H1 (cell line): ENCODE measurements around the gene CHD3. TPM values are rescaled to one million over a fixed set of nuclear protein-coding genes. Genes with fewer than 3 reads are reported as not detected.
A peak's percentile ranks its signal among the peaks of the same experiment; 100 is the strongest.

Experiments
- CTCF ChIA-PET: fragments of 300-600 bp; sonication (Branson Sonifier 250); formaldehyde crosslinking; loops from one replicate; lab custom pipeline; 2021; ENCODE audit not compliant: partially characterized antibody; lab: Charles Lee
- POLR2A ChIA-PET: fragments of 300-600 bp; sonication (Branson Sonifier 250); formaldehyde crosslinking; loops from one replicate; lab custom pipeline; 2021; ENCODE audit warnings: inconsistent platforms; ENCODE audit not compliant: partially characterized antibody; lab: Charles Lee
- DNase-seq, 2 experiments: peaks; one replicate each; pipeline versions ENCODE4 v3.0.0 to v3.0.0-alpha.2; 2010 to 2022; ENCODE audit warnings: low spot score in 2 of 2, low read depth in 1 of 2, mixed read lengths in 1 of 2
- FAIRE-seq: peaks from 2 replicates; lab custom pipeline; 2011; peaks lifted over from hg19 to GRCh38; lab: Jason Lieb, UNC
- H2AFZ ChIP-seq: 2 replicates; pipeline ENCODE4 v1.8.1; 2012; ENCODE audit warnings: low read length, inconsistent platforms
- H2AK5ac ChIP-seq: 2 replicates; pipeline ENCODE4 v1.6.1; 2013; ENCODE audit warnings: low read depth, low read length
- H2BK120ac ChIP-seq: replicated peaks from 2 replicates; pipeline ENCODE3; 2013; ENCODE audit warnings: low read depth, low read length, inconsistent platforms
- H2BK12ac ChIP-seq: 2 replicates; pipeline ENCODE4 v1.6.1; 2013; ENCODE audit warnings: low read depth, low read length
- H2BK15ac ChIP-seq: 2 replicates; pipeline ENCODE4 v1.6.1; 2013; ENCODE audit warnings: low read length
- H2BK20ac ChIP-seq: 2 replicates; pipeline ENCODE4 v1.6.1; 2013; ENCODE audit warnings: low read length
- H2BK5ac ChIP-seq: 2 replicates; pipeline ENCODE4 v1.6.1; 2013; ENCODE audit warnings: low read depth, low read length
- H3K14ac ChIP-seq: 2 replicates; pipeline ENCODE4 v1.6.1; 2013; ENCODE audit warnings: inconsistent platforms; ENCODE audit not compliant: insufficient read length
- H3K18ac ChIP-seq: 2 replicates; pipeline ENCODE4 v1.6.1; 2013; ENCODE audit warnings: low read length; ENCODE audit errors: extremely low read depth
- H3K23ac ChIP-seq: 2 replicates; pipeline ENCODE4 v1.6.1; 2013; ENCODE audit warnings: inconsistent platforms; ENCODE audit not compliant: insufficient read length
- H3K23me2 ChIP-seq: 2 replicates; pipeline ENCODE4 v1.6.1; 2013; ENCODE audit warnings: low read depth, low read length
- H3K27ac ChIP-seq: 2 replicates; pipeline ENCODE4 v1.6.1; 2011; ENCODE audit warnings: low read depth, low read length, inconsistent platforms
- H3K27me3 ChIP-seq, 4 experiments: replicated peaks in 1 of 4; 1 replicate in 1 of 4; 2 replicates in 3 of 4; pipeline versions ENCODE4 v1.6.1 to v1.8.1; 2011 to 2013; ENCODE audit warnings: low read length in 3 of 4, mild to moderate bottlenecking in 3 of 4, inconsistent platforms in 2 of 4, mixed read lengths in 2 of 4, moderate library complexity in 1 of 4; ENCODE audit not compliant: control insufficient read depth in 3 of 4, insufficient read depth in 3 of 4; ENCODE audit errors: extremely low read depth in 1 of 4
- H3K36me3 ChIP-seq, 4 experiments: 2 replicates each; pipeline versions ENCODE4 v1.6.1 to v1.8.1; 2011 to 2013; ENCODE audit warnings: mild to moderate bottlenecking in 4 of 4, low read length in 3 of 4, moderate library complexity in 2 of 4, control low read depth in 1 of 4, inconsistent platforms in 1 of 4; ENCODE audit not compliant: insufficient read depth in 4 of 4, control insufficient read depth in 2 of 4
- H3K4ac ChIP-seq: replicated peaks from 2 replicates; pipeline ENCODE3; 2013; ENCODE audit warnings: low read length, low read depth, mixed read lengths, inconsistent platforms; ENCODE audit not compliant: insufficient read length
- H3K4me1 ChIP-seq, 4 experiments: replicated peaks in 1 of 4; 1 replicate in 1 of 4; 2 replicates in 3 of 4; pipeline versions ENCODE4 v1.6.1 to v1.8.1; 2011 to 2013; ENCODE audit warnings: low read length in 3 of 4, inconsistent platforms in 2 of 4, mixed read lengths in 1 of 4; ENCODE audit not compliant: insufficient read depth in 4 of 4, control insufficient read depth in 3 of 4
- H3K4me2 ChIP-seq, 2 experiments: 2 replicates each; pipeline versions ENCODE4 v1.6.1 to v1.8.1; 2011 to 2013; ENCODE audit warnings: low read depth in 2 of 2, low read length in 2 of 2, control low read depth in 1 of 2, inconsistent platforms in 1 of 2, mild to moderate bottlenecking in 1 of 2; ENCODE audit not compliant: insufficient read depth in 1 of 2
- H3K4me3 ChIP-seq, 4 experiments: fragments of 200-600, 300-600 bp in 1 of 4; sonication (generic), shearing (Covaris generic), sonication (Bioruptor Twin) in 1 of 4; 2 replicates each; pipeline versions ENCODE4 v1.5.1 to v1.8.1; 2011 to 2016; ENCODE audit warnings: low read length in 4 of 4, low read depth in 3 of 4, control low read depth in 2 of 4, inconsistent platforms in 2 of 4, mild to moderate bottlenecking in 2 of 4, mixed read lengths in 1 of 4, moderate library complexity in 1 of 4; ENCODE audit not compliant: insufficient read depth in 2 of 4; ENCODE audit errors: extremely low read depth in 1 of 4
- H3K56ac ChIP-seq: replicated peaks from 2 replicates; pipeline ENCODE3; 2013; ENCODE audit warnings: low read depth, mild to moderate bottlenecking, mixed read lengths, low read length, inconsistent platforms; ENCODE audit not compliant: insufficient read length
- H3K79me1 ChIP-seq: 2 replicates; pipeline ENCODE4 v1.6.1; 2013; ENCODE audit warnings: low read depth, low read length, control low read depth
- H3K79me2 ChIP-seq, 2 experiments: 2 replicates each; pipeline versions ENCODE4 v1.6.1 to v1.8.1; 2012 to 2013; ENCODE audit warnings: low read length in 2 of 2, mild to moderate bottlenecking in 2 of 2, inconsistent platforms in 1 of 2; ENCODE audit not compliant: insufficient read depth in 2 of 2, control insufficient read depth in 1 of 2
- H3K9ac ChIP-seq, 4 experiments: replicated peaks in 1 of 4; 1 replicate in 1 of 4; 2 replicates in 3 of 4; pipeline versions ENCODE4 v1.6.1 to v1.8.1; 2011 to 2013; ENCODE audit warnings: low read depth in 3 of 4, low read length in 3 of 4, control low read depth in 2 of 4, mild to moderate bottlenecking in 2 of 4, moderate library complexity in 2 of 4, inconsistent platforms in 1 of 4; ENCODE audit errors: extremely low read depth in 1 of 4
- H3K9me3 ChIP-seq, 2 experiments: 2 replicates each; pipeline versions ENCODE4 v1.6.1 to v1.8.1; 2012 to 2013; ENCODE audit warnings: mild to moderate bottlenecking in 2 of 2, moderate library complexity in 2 of 2, control low read depth in 1 of 2, inconsistent platforms in 1 of 2, low read depth in 1 of 2, low read length in 1 of 2, mixed read lengths in 1 of 2; ENCODE audit not compliant: insufficient read depth in 2 of 2
- H4K20me1 ChIP-seq, 2 experiments: replicated peaks in 1 of 2; 2 replicates each; pipeline versions ENCODE3 to v1.8.1; 2011 to 2013; ENCODE audit warnings: inconsistent platforms in 2 of 2, low read length in 2 of 2, mild to moderate bottlenecking in 1 of 2; ENCODE audit not compliant: insufficient read depth in 2 of 2, control insufficient read depth in 1 of 2
- H4K5ac ChIP-seq: 2 replicates; pipeline ENCODE4 v1.6.1; 2013; ENCODE audit warnings: low read length, low read depth, mixed read lengths, inconsistent platforms; ENCODE audit not compliant: insufficient read length
- H4K8ac ChIP-seq: 2 replicates; pipeline ENCODE4 v1.8.0; 2013; ENCODE audit warnings: mild to moderate bottlenecking, moderate library complexity, low read length, inconsistent platforms; ENCODE audit not compliant: insufficient read depth; ENCODE audit errors: extremely low read depth
- H4K91ac ChIP-seq: replicated peaks from 2 replicates; pipeline ENCODE3; 2013; ENCODE audit warnings: low read length, mixed read lengths, inconsistent platforms; ENCODE audit not compliant: insufficient read length
- CREB1 ChIP-seq: IDR thresholded peaks from 2 replicates; pipeline ENCODE4 v1.6.1; 2012; ENCODE audit warnings: inconsistent platforms
- EGR1 ChIP-seq: IDR thresholded peaks from 2 replicates; pipeline ENCODE4 v1.6.1; 2011; ENCODE audit warnings: low read depth, low read length, borderline replicate concordance
- JUN ChIP-seq: IDR thresholded peaks from 2 replicates; pipeline ENCODE4 v1.6.1; 2011; ENCODE audit warnings: low read depth, mild to moderate bottlenecking, improper control_type of control experiment, low read length
- JUND ChIP-seq: IDR thresholded peaks from 2 replicates; pipeline ENCODE4 v1.6.1; 2011; ENCODE audit warnings: mild to moderate bottlenecking, improper control_type of control experiment, low read length
- PHF8 ChIP-seq: fragments of 200-600 bp; sonication (generic); conservative IDR thresholded peaks from 2 replicates; pipeline ENCODE4 v1.7.1; 2012; ENCODE audit warnings: low read depth, mild to moderate bottlenecking, inconsistent platforms, low read length, moderate library complexity
- RBBP5 ChIP-seq: IDR thresholded peaks from 2 replicates; pipeline ENCODE4 v1.7.1; 2012; ENCODE audit warnings: low read depth, mild to moderate bottlenecking, inconsistent platforms, low read length, moderate library complexity, borderline replicate concordance
- SAP30 ChIP-seq: fragments of 300-600 bp; sonication (generic); IDR thresholded peaks from 2 replicates; pipeline ENCODE4 v1.7.1; 2012; ENCODE audit warnings: low read length, moderate library complexity, mild to moderate bottlenecking, inconsistent platforms; ENCODE audit not compliant: insufficient read depth, insufficient replicate concordance
- SRF ChIP-seq: IDR thresholded peaks from 2 replicates; pipeline ENCODE4 v1.6.1; 2011; ENCODE audit warnings: mild to moderate bottlenecking, low read depth, low read length, moderate library complexity
- SUZ12 ChIP-seq: fragments of 200-600 bp; sonication (generic); IDR thresholded peaks from 2 replicates; pipeline ENCODE4 v1.6.1; 2012; ENCODE audit warnings: mild to moderate bottlenecking, inconsistent platforms, low read length, moderate library complexity, mixed read lengths
- TEAD4 ChIP-seq: IDR thresholded peaks from 2 replicates; pipeline ENCODE4 v1.6.1; 2012; ENCODE audit warnings: low read depth, low read length, inconsistent platforms, mixed read lengths
- WGBS, 2 experiments: shearing (Covaris generic) in 1 of 2; methylation state at CpG; one replicate each; pipeline versions ENCODE4 v1.1.6 to v1.1.7; 2013 to 2015; ENCODE audit warnings: low lambda C conversion rate in 2 of 2, mixed read lengths in 2 of 2, inconsistent platforms in 1 of 2, low coverage in 1 of 2, missing lambda C conversion rate in 1 of 2; ENCODE audit not compliant: insufficient replicate concordance in 2 of 2, insufficient coverage in 1 of 2, insufficient read length in 1 of 2; ENCODE audit errors: extremely low coverage in 1 of 2, missing lambda C conversion rate in 1 of 2; 5-methylcytosine and 5-hydroxymethylcytosine counted together
- polyA plus RNA-seq, 7 experiments: library from polyadenylated mRNA; depleted of rRNA in 3 of 7; stranded (reverse) in 5 of 7; unstranded in 2 of 7; fragments of >200 nt in 5 of 7; fragments of 200-250 nt in 2 of 7; gene quantifications; 1 replicate in 5 of 7; 2 replicates in 1 of 7; 4 replicates in 1 of 7; pipeline versions ENCODE4 v1.2.1 to v1.2.3, GENCODE V29; 2011 to 2013; ENCODE audit warnings: missing spikeins in 2 of 7, mixed read lengths in 2 of 7
- total RNA-seq: library from RNA; stranded (reverse); fragmentation: NEBNext Ultra II Directional; extraction: Animal tissue kit (Norgen Biotek cat#: 25700); gene quantifications from 2 replicates; pipeline ENCODE4 v1.2.1, GENCODE V29; 2021

CHD3 gene
- total and polyA plus RNA-seq, 2 of the 8 experiments (the other 6 are each of a cell fraction or from before 2014, with no cell fraction given): 12.3 to 12.9 TPM

GRCh38 chr17:7842380-7843256 lies 46.0 kb upstream of the CHD3 start:
- no peak overlapping the region for H3K18ac ChIP-seq
- H3K27ac ChIP-seq: no peak overlapping the region
- H3K9me3 ChIP-seq: no peaks in the 10 kb centered on the region
- H3K4ac ChIP-seq: no peak overlapping the region
- H4K91ac ChIP-seq: no peak overlapping the region
- no peak overlapping the region for H3K14ac ChIP-seq
- no peak overlapping the region for H2AK5ac ChIP-seq
- no peak overlapping the region for H2BK12ac ChIP-seq
- peak overlapping the region; percentile 78; the same call in 1 of the 2 replicates for H2BK5ac ChIP-seq
- no peak overlapping the region for H2BK20ac ChIP-seq
- H2BK120ac ChIP-seq: no peak overlapping the region
- peak overlapping the region; percentile 70 to 98 (median 86) for H3K4me3 ChIP-seq
- H2AFZ ChIP-seq: no peak overlapping the region
- H3K4me2 ChIP-seq: peak overlapping the region; percentile 96 to 100
- H4K5ac ChIP-seq: no peak overlapping the region
- H4K20me1 ChIP-seq: peaks cover 12 to 42% of the 10 kb centered on the region in 2 experiments
- ChIA-PET POLR2A (interaction anchor here (0.6 to 4.2 kb wide), 9 partner anchors 9 to 166 kb away, joined by 3 to 20 read pairs (median 5); partner anchors contain the start of genes CYB5D1, KDM6B, NAA38 and TMEM88), CTCF (interaction anchor here (0.8 to 2.1 kb wide), 6 partner anchors 9 to 142 kb away, joined by 3 to 6 read pairs (median 4); partner anchors contain the start of gene EFNB3)
- no peaks in the 10 kb centered on the region for H3K79me1 ChIP-seq
- peak overlapping the region in 1 of 4 experiments; percentile 56; a peak in 1 of 7 replicates for H3K9ac ChIP-seq
- H3K23ac ChIP-seq: no peak overlapping the region
- H3K23me2 ChIP-seq: peaks cover 34% of the 10 kb centered on the region
- H3K27me3 ChIP-seq: peaks cover 18 to 53% (median 49%) of the 10 kb centered on the region in 4 experiments
- WGBS, 2 experiments: 1% methylated on average over 33 of the region's 47 CpGs; no CpG with 5 or more reads in 1 of the 2 experiments
- no peaks in the 10 kb centered on the region; a peak in 1 of 8 replicates for H3K36me3 ChIP-seq
- peaks cover 10 to 27% (median 18%) of the 10 kb centered on the region in 4 experiments for H3K4me1 ChIP-seq
- H3K79me2 ChIP-seq: no peaks in the 10 kb centered on the region
- no peak for FAIRE-seq
- H3K56ac ChIP-seq: no peak overlapping the region
- no peak overlapping the region for H4K8ac ChIP-seq
- DNase-seq: peak in 1 of 2 experiments; percentile 62
- peak overlapping the region; percentile 48; the same call in 1 of the 2 replicates for H2BK15ac ChIP-seq
- TF ChIP-seq PHF8 (no peak), SAP30 (peak; percentile 50), RBBP5 (0 out of 2 replicates have a peak, but pooled peaks have one; percentile 38), CREB1 (0 out of 2 replicates have a peak, but pooled peaks have one; percentile 8), JUND (no peak), SUZ12 (peak; percentile 64; the same call in 1 of the 2 replicates), JUN (no peak), TEAD4 (peak; percentile 81), SRF (no peak), EGR1 (peak; percentile 81; the same call in 1 of the 2 replicates)
